PC-9 (cell line): Measurements from ENCODE around the gene ZNF423. TPM values are rescaled to one million over a fixed set of nuclear protein-coding genes. Genes with fewer than 3 reads are reported as not detected.

Experiments
- BruUV-seq: library from RNA; stranded (reverse); fragments of 400-500 nt; replicated peaks from 2 replicates; lab custom pipeline; 2021; lab: Mats Ljungman, UMichigan
- CTCF ChIA-PET: fragments of 300-600 bp; sonication (Branson Sonifier 250); formaldehyde crosslinking; loops from one replicate; lab custom pipeline; 2022; ENCODE audit warnings: antibody characterized with exemption; lab: Charles Lee
- POLR2A ChIA-PET: fragments of 300-600 bp; sonication (Branson Sonifier 250); formaldehyde crosslinking; loops from one replicate; lab custom pipeline; 2022; ENCODE audit warnings: antibody characterized with exemption; ENCODE audit not compliant: unreplicated experiment; lab: Charles Lee
- DNase-seq, 2 experiments: peaks; one replicate each; pipeline versions ENCODE4 v3.0.0 to v3.0.0-alpha.2; 2015 to 2022; ENCODE audit warnings: mixed read lengths in 1 of 2
- H2AFZ ChIP-seq: fragments of 200-600 bp; sonication (generic); 2 replicates; pipeline ENCODE4 v1.8.1; 2017; ENCODE audit warnings: antibody characterized with exemption
- H3F3A ChIP-seq: fragments of 200-600 bp; sonication (generic); 2 replicates; pipeline ENCODE4 v1.8.1; 2017; ENCODE audit warnings: antibody characterized with exemption, mild to moderate bottlenecking, low read depth; ENCODE audit not compliant: insufficient read depth
- H3K27ac ChIP-seq: fragments of 200-600 bp; sonication (generic); 2 replicates; pipeline ENCODE4 v1.6.1; 2016; ENCODE audit warnings: mixed run types
- H3K27me3 ChIP-seq: fragments of 200-600 bp; sonication (generic); 2 replicates; pipeline ENCODE4 v1.6.1; 2016; ENCODE audit warnings: low read depth, mixed run types; ENCODE audit not compliant: insufficient read depth
- H3K36me3 ChIP-seq: fragments of 200-600 bp; sonication (generic); 2 replicates; pipeline ENCODE4 v1.6.1; 2016; ENCODE audit warnings: low read depth, mixed run types
- H3K4me1 ChIP-seq: fragments of 200-600 bp; sonication (generic); replicated peaks from 2 replicates; pipeline ENCODE4 v1.6.1; 2016; ENCODE audit warnings: mixed run types; ENCODE audit not compliant: insufficient read depth
- H3K4me2 ChIP-seq: fragments of 200-600 bp; sonication (generic); 2 replicates; pipeline ENCODE4 v1.6.1; 2017; ENCODE audit warnings: mixed run types
- H3K4me3 ChIP-seq: fragments of 200-600 bp; sonication (generic); 2 replicates; pipeline ENCODE4 v1.6.1; 2016; ENCODE audit warnings: mixed run types
- H3K79me2 ChIP-seq: fragments of 200-600 bp; sonication (generic); 2 replicates; pipeline ENCODE4 v1.6.1; 2017; ENCODE audit warnings: low read depth, mixed run types
- H3K9me2 ChIP-seq: fragments of 200-600 bp; sonication (generic); 2 replicates; pipeline ENCODE4 v1.8.1; 2017; ENCODE audit warnings: mild to moderate bottlenecking; ENCODE audit not compliant: insufficient read depth
- H3K9me3 ChIP-seq: fragments of 200-600 bp; sonication (generic); 2 replicates; pipeline ENCODE4 v1.8.1; 2016; ENCODE audit warnings: low read depth; ENCODE audit not compliant: insufficient read depth
- H4K20me1 ChIP-seq: fragments of 200-600 bp; sonication (generic); 2 replicates; pipeline ENCODE4 v1.8.1; 2017; ENCODE audit not compliant: insufficient read depth
- CTCF ChIP-seq: fragments of 200-600 bp; sonication (generic); conservative IDR thresholded peaks from 2 replicates; pipeline ENCODE4 v1.6.1; 2017; ENCODE audit warnings: mixed run types, antibody characterized with exemption, mild to moderate bottlenecking, moderate library complexity
- EZH2 ChIP-seq: fragments of 200-600 bp; sonication (generic); IDR thresholded peaks from 2 replicates; pipeline ENCODE4 v1.8.0; 2017; ENCODE audit warnings: antibody characterized with exemption, low read depth
- intact Hi-C: fragments of 100-400 bp; cut with micrococcal nuclease; formaldehyde crosslinking; loops from one replicate; pipeline ENCODE4 v1.10.0; 2022; ENCODE audit not compliant: unreplicated experiment
- total RNA-seq: library from RNA; stranded (reverse); gene quantifications from 2 replicates; pipeline ENCODE4 v1.2.3, GENCODE V29; 2021

ZNF423 gene
- total RNA-seq, 1 experiment from 2014 or later, result not detected

- Histone ChIP-seq H3K79me2 (no peaks in the 10 kb centered on the region), H3K4me2 (no peak overlapping the region), H3K9me2 (no peaks in the 10 kb centered on the region), H3K27me3 (peaks cover 94% of the 10 kb centered on the region), H3K27ac (no peak overlapping the region), H3K9me3 (no peaks in the 10 kb centered on the region), H4K20me1 (no peaks in the 10 kb centered on the region), H3K4me3 (no peak overlapping the region), H3K36me3 (no peaks in the 10 kb centered on the region), H3K4me1 (no peaks in the 10 kb centered on the region), H2AFZ (no peak overlapping the region), H3F3A (no peaks in the 10 kb centered on the region)
- ChIA-PET CTCF (no interaction called here), POLR2A (no interaction called here)
- BruUV-seq, result no TSS peak
- no peak for DNase-seq
- no peak for TF ChIP-seq CTCF
- TF ChIP-seq EZH2, result no peak
- intact Hi-C loops, result no loop called here
These were observed 157.5 kb downstream of the ZNF423 start for GRCh38 chr16:49698453-49698815.

- Histone ChIP-seq H3K79me2 (no peaks in the 10 kb centered on the region), H3F3A (no peaks in the 10 kb centered on the region), H3K4me2 (no peak overlapping the region), H3K27ac (no peak overlapping the region), H3K4me3 (no peak overlapping the region), H3K27me3 (peaks cover 94% of the 10 kb centered on the region), H2AFZ (no peak overlapping the region), H3K36me3 (no peaks in the 10 kb centered on the region), H4K20me1 (no peaks in the 10 kb centered on the region), H3K4me1 (no peaks in the 10 kb centered on the region), H3K9me3 (no peaks in the 10 kb centered on the region), H3K9me2 (no peaks in the 10 kb centered on the region)
- intact Hi-C loops, result no loop called here
- DNase-seq, result no peak
- CTCF ChIA-PET, result no interaction called here
- TF ChIP-seq EZH2 (no peak), CTCF (no peak)
- no TSS peak for BruUV-seq
- POLR2A ChIA-PET, result no interaction called here
These were observed 158.1 kb downstream of the ZNF423 start for GRCh38 chr16:49697631-49698452.

GRCh38 chr16:49696414-49697101 is 159.4 kb downstream of the ZNF423 start:
- POLR2A ChIA-PET, result no interaction called here
- no peaks in the 10 kb centered on the region for H4K20me1 ChIP-seq
- no peaks in the 10 kb centered on the region for H3K9me2 ChIP-seq
- BruUV-seq, result no TSS peak
- CTCF ChIA-PET, result no interaction called here
- intact Hi-C loops, result no loop called here
- no peaks in the 10 kb centered on the region for H3K9me3 ChIP-seq
- no peaks in the 10 kb centered on the region for H3K36me3 ChIP-seq
- H3F3A ChIP-seq, result no peaks in the 10 kb centered on the region
- H3K4me3 ChIP-seq, result no peak overlapping the region
- no peaks in the 10 kb centered on the region for H3K4me1 ChIP-seq
- H3K27ac ChIP-seq, result no peak overlapping the region
- no peaks in the 10 kb centered on the region for H3K79me2 ChIP-seq
- no peak for DNase-seq
- peaks cover 96% of the 10 kb centered on the region for H3K27me3 ChIP-seq
- H2AFZ ChIP-seq, result no peak overlapping the region
- TF ChIP-seq EZH2 (no peak), CTCF (no peak)
- no peak overlapping the region for H3K4me2 ChIP-seq
